Panc1 (cell line): ENCODE data around the gene NUDT3. TPM values are rescaled to one million over a fixed set of nuclear protein-coding genes. Genes with fewer than 3 reads are reported as not detected.

Experiments used
- ATAC-seq: fragments of 200-7000 bp; cut with Tn5 transposase; 2 replicates; pipeline ENCODE4 v1.9.1; 2020; ENCODE audit warnings: mild to moderate bottlenecking, moderate library complexity
- BruUV-seq: library from RNA; stranded (reverse); fragments of 400-500 nt; replicated peaks from 2 replicates; lab custom pipeline; 2021; lab: Mats Ljungman, UMichigan
- CTCF ChIA-PET: fragments of 300-600 bp; sonication (Branson Sonifier 250); formaldehyde crosslinking; loops from one replicate; lab custom pipeline; 2022; ENCODE audit warnings: antibody characterized with exemption; lab: Charles Lee
- POLR2A ChIA-PET: fragments of 300-600 bp; sonication (Branson Sonifier 250); formaldehyde crosslinking; loops from one replicate; lab custom pipeline; 2022; ENCODE audit warnings: antibody characterized with exemption; lab: Charles Lee
- DNase-seq: peaks from one replicate; pipeline ENCODE4 v3.0.0-alpha.2; 2010; ENCODE audit warnings: low read depth, low spot score
- H3K27ac ChIP-seq: 2 replicates; pipeline ENCODE4 v1.5.1; 2011; ENCODE audit warnings: mild to moderate bottlenecking, low read length, inconsistent platforms
- H3K27me3 ChIP-seq: fragments of 200-500 bp; sonication (Bioruptor generic); 2 replicates; pipeline ENCODE4 v1.6.0; 2014; ENCODE audit warnings: low read length, inconsistent platforms; ENCODE audit not compliant: control insufficient read depth, insufficient read depth
- H3K36me3 ChIP-seq: fragments of 200-500 bp; sonication (Bioruptor generic); 2 replicates; pipeline ENCODE4 v1.5.1; 2014; ENCODE audit warnings: inconsistent platforms, mild to moderate bottlenecking, low read length, moderate library complexity; ENCODE audit not compliant: control insufficient read depth, insufficient read depth
- H3K4me1 ChIP-seq: 2 replicates; pipeline ENCODE4 v1.5.1; 2011; ENCODE audit warnings: inconsistent platforms, mild to moderate bottlenecking, low read length, moderate library complexity; ENCODE audit not compliant: control insufficient read depth, insufficient read depth
- H3K4me3 ChIP-seq, 2 experiments: 2 replicates each; pipeline ENCODE4 v1.5.1; 2011 to 2012; ENCODE audit warnings: low read depth in 2 of 2, low read length in 2 of 2, mild to moderate bottlenecking in 2 of 2, inconsistent platforms in 1 of 2, moderate library complexity in 1 of 2
- H3K9me3 ChIP-seq: fragments of 200-500 bp; sonication (Bioruptor generic); 2 replicates; pipeline ENCODE4 v1.5.1; 2014; ENCODE audit warnings: low read depth, mild to moderate bottlenecking, inconsistent platforms, low read length, moderate library complexity; ENCODE audit not compliant: control insufficient read depth, insufficient read depth
- CTCF ChIP-seq: fragments of 450-650 bp; IDR thresholded peaks from 2 replicates; pipeline ENCODE4 v1.5.1; 2017; ENCODE audit warnings: mild to moderate bottlenecking
- POLR2AphosphoS5 ChIP-seq: IDR thresholded peaks from 2 replicates; pipeline ENCODE4 v1.6.1; 2012; ENCODE audit warnings: mild to moderate bottlenecking, low read depth, low read length, moderate library complexity
- SIN3A ChIP-seq: IDR thresholded peaks from 2 replicates; pipeline ENCODE4 v1.6.1; 2012; ENCODE audit warnings: low read depth, mild to moderate bottlenecking, low read length, moderate library complexity, borderline replicate concordance; ENCODE audit not compliant: insufficient read depth
- TCF7L2 ChIP-seq: IDR thresholded peaks from 2 replicates; pipeline ENCODE4 v1.6.1; 2011; ENCODE audit warnings: mild to moderate bottlenecking, low read depth, low read length, inconsistent platforms
- in situ Hi-C: cut with HindIII; loops from 2 replicates; pipeline ENCODE4 v1.10.0; 2016; ENCODE audit warnings: low sequenced_read_pairs, low pct_unique_long_range_greater_than_20kb
- intact Hi-C: fragments of 100-400 bp; cut with micrococcal nuclease; formaldehyde crosslinking; loops from one replicate; pipeline ENCODE4 v1.10.0; 2022; ENCODE audit not compliant: unreplicated experiment
- total RNA-seq: library from RNA; stranded (reverse); gene quantifications from one replicate; pipeline ENCODE4 v1.2.1, GENCODE V29; 2021; ENCODE audit not compliant: unreplicated experiment
- TF ChIP-seq, protein P1 (sequence below), 2 experiments: IDR thresholded peaks; 2 replicates each; pipeline ENCODE4 v1.6.1; 2011 to 2012; ENCODE audit warnings: low read depth in 2 of 2, control low read depth in 1 of 2, low read length in 1 of 2, mild to moderate bottlenecking in 1 of 2, moderate library complexity in 1 of 2; ENCODE audit not compliant: insufficient read depth in 1 of 2

Gene NUDT3
- total RNA-seq, 1 experiment from 2014 or later: 25.9 TPM

DNA sequence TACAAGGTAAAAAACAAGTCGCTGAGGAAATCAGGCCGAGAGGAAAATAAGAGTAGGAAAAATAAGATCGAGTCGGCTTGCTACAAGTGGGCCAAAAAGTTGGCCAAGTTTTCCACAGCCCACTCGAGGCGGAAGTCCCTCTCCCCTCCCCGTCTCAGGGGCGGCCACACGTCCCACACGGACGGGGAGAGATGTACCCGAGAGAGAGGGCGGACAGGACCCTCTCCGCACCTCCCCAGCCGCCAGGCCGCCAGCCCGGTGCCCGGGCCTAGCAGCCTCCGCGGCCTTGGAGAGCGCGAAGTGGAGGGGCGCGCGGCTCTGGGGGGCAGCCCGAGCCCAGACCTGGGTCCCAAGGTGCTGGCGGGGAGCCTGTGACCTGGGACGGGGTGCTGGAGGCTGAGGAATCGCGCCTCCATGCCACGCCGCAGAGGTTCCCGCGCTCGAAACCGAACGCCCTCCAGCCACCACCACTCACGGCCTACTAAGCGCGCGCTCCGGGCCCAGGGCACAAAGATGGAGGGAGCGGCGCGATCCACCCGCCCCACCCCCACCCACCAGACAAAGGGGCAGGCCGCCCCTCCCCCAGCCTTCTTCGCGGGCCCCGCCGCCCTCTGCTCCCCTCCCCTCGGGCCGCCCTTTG is 157.7 kb downstream of the NUDT3 start:
- no peak overlapping the region for H3K4me3 ChIP-seq
- no peaks in the 10 kb centered on the region for H3K36me3 ChIP-seq
- POLR2A ChIA-PET: interaction anchor here (0.6 kb wide), 1 partner anchor 18 kb away, joined by 10 read pairs; no protein-coding TSS in a partner anchor
- H3K4me1 ChIP-seq: peaks cover 27% of the 10 kb centered on the region
- no peaks in the 10 kb centered on the region for H3K27me3 ChIP-seq
- ATAC-seq (no peak), DNase-seq (no peak)
- H3K27ac ChIP-seq: peak overlapping the region; percentile 2; the same call in 1 of the 2 replicates
- CTCF ChIA-PET: no interaction called here
- TF ChIP-seq POLR2AphosphoS5: no peak; the same call in 1 of the 2 replicates
- no peak for TF ChIP-seq SIN3A
- TF ChIP-seq CTCF: no peak
- TF ChIP-seq, protein P1, sequence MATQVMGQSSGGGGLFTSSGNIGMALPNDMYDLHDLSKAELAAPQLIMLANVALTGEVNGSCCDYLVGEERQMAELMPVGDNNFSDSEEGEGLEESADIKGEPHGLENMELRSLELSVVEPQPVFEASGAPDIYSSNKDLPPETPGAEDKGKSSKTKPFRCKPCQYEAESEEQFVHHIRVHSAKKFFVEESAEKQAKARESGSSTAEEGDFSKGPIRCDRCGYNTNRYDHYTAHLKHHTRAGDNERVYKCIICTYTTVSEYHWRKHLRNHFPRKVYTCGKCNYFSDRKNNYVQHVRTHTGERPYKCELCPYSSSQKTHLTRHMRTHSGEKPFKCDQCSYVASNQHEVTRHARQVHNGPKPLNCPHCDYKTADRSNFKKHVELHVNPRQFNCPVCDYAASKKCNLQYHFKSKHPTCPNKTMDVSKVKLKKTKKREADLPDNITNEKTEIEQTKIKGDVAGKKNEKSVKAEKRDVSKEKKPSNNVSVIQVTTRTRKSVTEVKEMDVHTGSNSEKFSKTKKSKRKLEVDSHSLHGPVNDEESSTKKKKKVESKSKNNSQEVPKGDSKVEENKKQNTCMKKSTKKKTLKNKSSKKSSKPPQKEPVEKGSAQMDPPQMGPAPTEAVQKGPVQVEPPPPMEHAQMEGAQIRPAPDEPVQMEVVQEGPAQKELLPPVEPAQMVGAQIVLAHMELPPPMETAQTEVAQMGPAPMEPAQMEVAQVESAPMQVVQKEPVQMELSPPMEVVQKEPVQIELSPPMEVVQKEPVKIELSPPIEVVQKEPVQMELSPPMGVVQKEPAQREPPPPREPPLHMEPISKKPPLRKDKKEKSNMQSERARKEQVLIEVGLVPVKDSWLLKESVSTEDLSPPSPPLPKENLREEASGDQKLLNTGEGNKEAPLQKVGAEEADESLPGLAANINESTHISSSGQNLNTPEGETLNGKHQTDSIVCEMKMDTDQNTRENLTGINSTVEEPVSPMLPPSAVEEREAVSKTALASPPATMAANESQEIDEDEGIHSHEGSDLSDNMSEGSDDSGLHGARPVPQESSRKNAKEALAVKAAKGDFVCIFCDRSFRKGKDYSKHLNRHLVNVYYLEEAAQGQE (IDR thresholded peaks at IDR 0.05; ENCODE audit: insufficient read depth in 1 of 2, low read depth in 2 of 2, low read length in 1 of 2): no peak
- no peak for TF ChIP-seq TCF7L2
- in situ Hi-C loops (no loop called here), intact Hi-C loops (no loop called here)
- H3K9me3 ChIP-seq: no peaks in the 10 kb centered on the region
- no TSS peak for BruUV-seq

DNA sequence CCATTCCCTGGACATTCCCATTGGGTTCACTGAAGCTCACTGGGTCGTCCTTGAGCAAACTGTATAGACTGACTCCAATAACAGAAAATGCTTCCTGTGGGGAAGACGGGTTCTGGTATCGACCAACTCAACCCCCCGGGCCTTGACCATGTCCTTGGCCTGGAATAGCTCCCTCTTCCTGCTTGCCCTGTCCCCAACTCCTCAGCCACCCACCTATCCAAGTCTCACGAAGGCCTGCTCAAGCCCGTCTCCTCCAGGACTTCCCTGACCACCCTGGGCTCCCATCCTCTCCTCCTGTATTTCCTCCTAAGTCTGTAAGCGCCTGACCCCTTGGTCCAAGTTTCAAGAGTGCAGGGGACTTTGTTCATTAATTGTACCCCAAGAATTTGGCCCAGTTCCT is 158.6 kb downstream of the NUDT3 start:
- peak overlapping the region; percentile 2; the same call in 1 of the 2 replicates for H3K27ac ChIP-seq
- no peaks in the 10 kb centered on the region for H3K27me3 ChIP-seq
- CTCF ChIA-PET: no interaction called here

More for the DNA sequence above, 158.6 kb downstream of the NUDT3 start:
- Histone ChIP-seq H3K4me3 (no peak overlapping the region), H3K9me3 (no peaks in the 10 kb centered on the region), H3K36me3 (no peaks in the 10 kb centered on the region), H3K4me1 (peaks cover 22% of the 10 kb centered on the region)
- intact Hi-C loops: no loop called here
- in situ Hi-C loops: no loop called here
- DNase-seq: no peak
- POLR2A ChIA-PET: no interaction called here
- TF ChIP-seq POLR2AphosphoS5: no peak
- no peak for TF ChIP-seq SIN3A
- TF ChIP-seq, protein P1 (IDR thresholded peaks at IDR 0.05; ENCODE audit: insufficient read depth in 1 of 2, low read depth in 2 of 2, low read length in 1 of 2): no peak
- no peak for TF ChIP-seq TCF7L2
- no peak for TF ChIP-seq CTCF
- no peak for ATAC-seq
- BruUV-seq: no TSS peak
